Coronary artery (tissue), 2 donors: Measurements from ENCODE around the gene LLGL2.

ENCODE experiments used
- DNase-seq: peaks from one replicate; pipeline ENCODE4 v3.0.0-alpha.2; 2017; ENCODE audit warnings: low spot score
- H3K27ac ChIP-seq, 2 donors: fragments of 200-600 bp; sonication (generic); one replicate each; pipeline ENCODE4 v1.5.1; 2016 to 2019
- H3K4me3 ChIP-seq: fragments of 200-600 bp; sonication (generic); 2 replicates; pipeline ENCODE4 v1.5.1; 2016; ENCODE audit warnings: mild to moderate bottlenecking, moderate library complexity
- CTCF ChIP-seq: fragments of 200-600 bp; sonication (generic); IDR thresholded peaks from one replicate; pipeline ENCODE4 v1.5.1; 2019; ENCODE audit warnings: antibody characterized with exemption

Gene LLGL2

GRCh38 chr17:75546181-75546580 is 20.7 kb downstream of the LLGL2 start:
- DNase-seq, result no peak
- TF ChIP-seq CTCF, result no peak
- H3K4me3 ChIP-seq, result no peak overlapping the region
- no peak overlapping the region for H3K27ac ChIP-seq

GRCh38 chr17:75547091-75547490 is 21.6 kb downstream of the LLGL2 start:
- TF ChIP-seq CTCF, result no peak
- no peak overlapping the region for H3K27ac ChIP-seq
- DNase-seq, result no peak
- no peak overlapping the region for H3K4me3 ChIP-seq

- TF ChIP-seq CTCF, result no peak
- no peak overlapping the region for H3K27ac ChIP-seq
- H3K4me3 ChIP-seq, result no peak overlapping the region
- DNase-seq, result no peak
Observed at GRCh38 chr17:75548813-75549212, 23.3 kb downstream of the LLGL2 start.

GRCh38 chr17:75549246-75550138 is 24.0 kb downstream of the LLGL2 start:
- Histone ChIP-seq H3K27ac (no peak overlapping the region), H3K4me3 (no peak overlapping the region)
- DNase-seq, result no peak
- TF ChIP-seq CTCF, result no peak

- H3K27ac ChIP-seq, result no peak overlapping the region
- DNase-seq, result no peak
- no peak for TF ChIP-seq CTCF
- no peak overlapping the region for H3K4me3 ChIP-seq
Observed at GRCh38 chr17:75550139-75550465, 24.6 kb downstream of the LLGL2 start.

- Histone ChIP-seq H3K27ac (no peak overlapping the region), H3K4me3 (no peak overlapping the region)
- no peak for TF ChIP-seq CTCF
- no peak for DNase-seq
Observed at GRCh38 chr17:75551266-75551665, 25.8 kb downstream of the LLGL2 start.
